GM11168 (cell line): ENCODE measurements around the gene HOXD10.

Source experiments
- in situ Hi-C: fragments of 300-500 bp; cut with MboI; formaldehyde crosslinking; loops from one replicate; pipeline ENCODE4 v1.12.0; 2022; ENCODE audit warnings: low sequenced_read_pairs; ENCODE audit not compliant: unreplicated experiment

HOXD10 gene

GRCh38 chr2:176081837-176082524 is 34.6 kb upstream of the HOXD10 start:
- in situ Hi-C loops, result no loop called here

DNA sequence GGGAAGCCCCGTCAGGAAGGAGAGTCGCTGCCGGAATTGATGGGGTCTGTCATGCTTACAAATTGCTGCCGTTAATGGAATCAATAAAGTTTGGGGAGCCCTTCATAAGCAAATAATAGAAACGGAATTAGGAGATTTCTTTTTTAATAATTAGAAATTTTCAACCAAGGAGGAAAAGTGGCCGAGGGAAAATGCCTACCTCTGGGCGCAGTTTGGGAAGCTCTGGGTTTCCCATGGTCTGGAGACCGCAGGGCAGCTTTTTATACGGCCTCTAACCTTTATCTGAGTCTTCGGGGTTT is 34.1 kb upstream of the HOXD10 start:
- in situ Hi-C loops, result no loop called here

DNA sequence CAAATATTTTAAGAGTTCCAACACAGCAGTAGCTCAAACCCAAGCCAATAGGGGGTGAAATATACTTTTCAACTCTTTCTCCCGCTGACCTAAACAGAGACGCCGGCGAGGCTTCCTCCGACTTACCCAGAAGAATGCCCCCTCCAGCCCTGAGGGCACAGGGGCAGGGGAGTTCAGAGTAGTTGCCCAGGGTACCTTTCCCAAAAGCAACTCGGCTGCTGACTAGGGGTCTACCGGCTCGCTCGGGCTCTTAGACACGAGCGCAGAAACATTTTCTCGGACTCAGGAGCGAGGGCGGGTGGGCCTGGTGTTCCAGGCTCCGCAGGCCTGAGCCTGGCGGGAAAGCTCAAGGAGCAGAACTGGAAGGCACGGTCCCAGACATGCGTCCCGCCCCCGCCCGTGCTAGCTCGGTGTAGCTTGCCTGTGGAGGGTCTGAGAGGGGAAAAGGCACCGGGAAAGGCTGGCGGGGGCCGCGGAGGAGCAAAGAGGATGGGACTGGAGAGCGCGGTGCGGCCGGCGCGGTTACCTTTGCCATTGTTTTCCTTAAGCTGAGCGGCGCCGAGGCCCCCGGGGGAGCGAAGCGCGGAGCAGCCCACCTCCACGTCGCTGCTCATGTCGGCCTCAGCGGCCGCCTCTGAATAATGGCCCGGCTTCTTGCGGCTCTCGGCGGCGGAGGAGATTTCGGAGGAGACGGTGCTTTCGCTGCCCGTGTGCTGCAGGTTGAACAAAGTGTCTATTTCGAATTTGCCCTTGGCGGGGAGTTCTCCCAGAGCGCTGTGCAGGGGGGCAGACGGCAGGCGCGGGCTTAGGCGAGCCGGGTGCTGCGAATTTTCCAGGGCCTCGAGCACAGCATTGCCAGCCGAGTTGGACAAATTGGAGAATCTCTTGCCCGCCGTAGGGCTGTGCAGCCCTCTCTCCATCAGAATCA is 33.5 kb upstream of the HOXD10 start:
- in situ Hi-C loops, result no loop called here

GRCh38 chr2:176083796-176084261 is 32.7 kb upstream of the HOXD10 start, which contains the start of gene EVX2:
Gene EVX2 (minus strand): TSS chr2:176083962. CDS start chr2:176083776, 186 bp downstream.
- in situ Hi-C loops, result no loop called here

GRCh38 chr2:176084611-176085119 is 31.9 kb upstream of the HOXD10 start:
- in situ Hi-C loops, result no loop called here

- in situ Hi-C loops, result no loop called here
Observed at GRCh38 chr2:176085120-176085788, 31.3 kb upstream of the HOXD10 start.

DNA sequence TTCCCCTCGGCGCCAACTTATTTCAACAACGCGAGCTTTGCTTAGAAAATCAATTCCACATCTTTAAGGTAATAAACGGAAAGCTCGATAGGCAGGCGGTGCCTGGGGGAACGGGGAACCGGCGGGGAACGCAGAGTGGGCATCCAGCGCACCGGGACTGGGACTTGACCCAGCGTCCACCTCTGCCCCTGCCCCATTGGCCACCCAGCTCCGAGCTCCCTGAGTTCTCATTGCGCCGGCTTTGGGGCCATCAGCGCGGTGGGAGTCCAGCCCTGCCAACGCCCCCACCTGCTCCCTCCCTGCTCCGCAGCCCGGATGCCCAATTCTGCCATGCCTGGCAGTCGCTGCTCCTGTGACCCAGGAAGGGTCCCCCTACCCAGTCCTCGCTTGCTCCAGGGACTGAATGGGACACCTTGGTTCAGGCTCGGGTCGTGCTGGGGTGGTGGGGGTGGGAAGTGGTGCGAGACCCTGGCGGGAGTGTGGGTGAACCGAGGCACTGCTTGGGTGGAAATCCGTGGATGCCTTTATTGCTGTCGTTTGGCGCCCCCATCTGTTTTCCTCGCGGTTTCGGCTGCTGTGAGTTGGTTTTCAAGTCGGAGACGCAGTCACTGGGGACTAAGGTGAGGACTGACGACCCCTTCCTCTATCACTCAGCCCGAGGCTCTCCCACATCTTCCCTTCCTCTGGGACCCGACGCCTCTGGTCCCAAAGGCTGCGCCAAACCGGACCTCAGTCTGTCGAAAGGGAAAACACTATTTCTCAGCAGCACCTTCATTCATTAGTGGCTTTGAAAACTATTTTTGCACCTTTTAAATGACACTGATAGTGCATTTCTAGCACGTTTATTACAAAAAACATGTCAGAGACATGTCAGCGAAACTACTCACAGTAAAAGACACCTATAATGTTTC is 30.5 kb upstream of the HOXD10 start:
- in situ Hi-C loops, result no loop called here

DNA sequence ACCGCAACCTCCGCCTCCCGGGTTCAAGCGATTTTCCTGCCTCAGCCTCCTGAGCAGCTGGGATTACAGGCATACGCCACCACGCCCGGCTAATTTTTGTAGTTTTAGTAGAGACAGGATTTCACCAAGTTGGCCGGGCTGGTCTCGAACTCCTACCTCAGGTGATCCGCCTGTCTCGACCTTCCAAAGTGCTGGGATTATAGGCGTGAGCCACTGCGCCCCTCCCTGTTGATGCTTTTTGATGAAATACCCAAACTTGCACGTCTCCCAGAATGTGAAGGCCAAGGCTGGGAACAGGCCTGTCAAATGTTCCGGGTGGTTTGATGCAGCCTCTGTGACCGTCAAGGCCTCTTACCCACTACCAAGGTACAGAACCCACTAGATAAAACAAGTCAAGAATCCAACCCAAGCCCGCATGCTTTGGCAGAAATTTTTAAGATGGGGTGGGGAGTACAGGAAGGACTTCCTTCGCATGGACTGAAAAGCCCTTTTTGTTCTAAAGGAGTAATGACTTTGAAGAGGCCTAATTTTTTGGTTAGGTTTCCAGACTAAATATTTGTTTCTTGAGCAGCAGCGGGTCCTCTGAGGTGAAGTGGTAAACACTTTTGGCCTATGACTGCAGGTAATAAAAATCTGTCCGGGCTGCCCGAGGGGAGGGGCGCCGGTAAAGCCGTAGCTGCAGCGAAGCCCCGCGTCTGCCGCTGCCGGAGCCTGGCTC is 29.1 kb upstream of the HOXD10 start:
- in situ Hi-C loops, result no loop called here

DNA sequence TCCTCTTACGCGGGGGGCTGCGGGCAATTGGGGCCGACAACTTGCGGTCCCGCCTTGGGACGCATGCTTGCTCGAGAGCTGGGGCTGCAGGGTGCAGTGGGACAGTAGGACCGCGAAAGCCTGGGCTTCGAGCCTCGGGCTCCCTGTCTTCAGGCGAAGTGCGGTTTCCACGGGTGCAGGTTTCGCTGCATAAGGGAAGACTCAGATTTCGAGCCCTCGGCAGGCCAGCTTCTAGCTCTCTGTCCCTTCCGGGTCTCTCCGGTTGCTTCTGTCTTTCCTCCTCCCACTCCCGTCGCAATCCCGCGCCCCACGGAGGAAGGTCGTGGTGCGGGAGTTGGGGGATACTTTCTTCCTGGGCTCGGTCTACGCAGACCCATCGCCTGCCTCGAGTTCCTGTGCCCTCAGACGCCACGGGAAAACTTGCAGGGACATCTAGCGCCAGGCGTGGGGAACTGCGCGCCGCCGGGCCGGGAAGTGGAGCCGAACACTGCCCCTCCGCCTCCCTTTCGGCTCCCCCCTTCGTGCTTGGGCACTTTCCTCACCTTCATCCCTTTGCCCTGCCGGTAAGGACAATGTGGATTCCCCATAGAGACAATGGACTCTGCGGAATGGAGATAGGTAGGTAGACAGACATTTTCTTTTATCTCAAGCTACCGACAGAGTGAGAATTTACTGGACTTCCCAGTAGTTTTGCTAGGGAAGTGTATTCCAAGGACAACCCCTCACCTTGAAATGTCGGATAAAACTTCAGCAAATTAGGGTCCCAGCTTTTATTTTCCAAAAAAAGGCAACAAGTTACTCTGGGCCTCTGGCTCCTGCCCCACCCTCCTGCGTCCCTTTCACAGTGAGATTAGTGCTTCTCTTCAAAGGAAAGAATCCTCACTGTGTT is 28.3 kb upstream of the HOXD10 start:
- in situ Hi-C loops, result no loop called here

- in situ Hi-C loops, result no loop called here
Observed at GRCh38 chr2:176088937-176089842, 27.4 kb upstream of the HOXD10 start.

- in situ Hi-C loops, result no loop called here
Observed at GRCh38 chr2:176089843-176090395, 26.7 kb upstream of the HOXD10 start.

DNA sequence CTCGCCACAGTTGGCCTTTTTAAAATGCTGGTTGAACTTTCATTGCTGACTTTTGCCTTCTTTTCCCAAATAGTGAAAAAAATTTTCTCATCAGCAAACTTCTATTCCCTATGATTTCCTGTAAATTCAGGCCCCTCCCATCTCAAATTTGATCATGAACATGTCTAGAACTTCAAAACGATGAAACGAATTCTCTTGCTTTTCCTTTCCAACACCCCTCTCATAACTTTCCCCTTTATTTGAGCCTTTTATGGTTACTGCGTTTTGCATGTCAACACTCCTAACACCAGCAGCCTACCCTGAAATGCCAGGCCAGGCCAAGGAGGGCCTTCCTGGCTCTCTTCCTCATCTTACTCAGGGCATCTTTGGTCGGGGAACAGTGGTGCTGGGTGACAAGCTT is 25.7 kb upstream of the HOXD10 start:
- in situ Hi-C loops, result no loop called here

DNA sequence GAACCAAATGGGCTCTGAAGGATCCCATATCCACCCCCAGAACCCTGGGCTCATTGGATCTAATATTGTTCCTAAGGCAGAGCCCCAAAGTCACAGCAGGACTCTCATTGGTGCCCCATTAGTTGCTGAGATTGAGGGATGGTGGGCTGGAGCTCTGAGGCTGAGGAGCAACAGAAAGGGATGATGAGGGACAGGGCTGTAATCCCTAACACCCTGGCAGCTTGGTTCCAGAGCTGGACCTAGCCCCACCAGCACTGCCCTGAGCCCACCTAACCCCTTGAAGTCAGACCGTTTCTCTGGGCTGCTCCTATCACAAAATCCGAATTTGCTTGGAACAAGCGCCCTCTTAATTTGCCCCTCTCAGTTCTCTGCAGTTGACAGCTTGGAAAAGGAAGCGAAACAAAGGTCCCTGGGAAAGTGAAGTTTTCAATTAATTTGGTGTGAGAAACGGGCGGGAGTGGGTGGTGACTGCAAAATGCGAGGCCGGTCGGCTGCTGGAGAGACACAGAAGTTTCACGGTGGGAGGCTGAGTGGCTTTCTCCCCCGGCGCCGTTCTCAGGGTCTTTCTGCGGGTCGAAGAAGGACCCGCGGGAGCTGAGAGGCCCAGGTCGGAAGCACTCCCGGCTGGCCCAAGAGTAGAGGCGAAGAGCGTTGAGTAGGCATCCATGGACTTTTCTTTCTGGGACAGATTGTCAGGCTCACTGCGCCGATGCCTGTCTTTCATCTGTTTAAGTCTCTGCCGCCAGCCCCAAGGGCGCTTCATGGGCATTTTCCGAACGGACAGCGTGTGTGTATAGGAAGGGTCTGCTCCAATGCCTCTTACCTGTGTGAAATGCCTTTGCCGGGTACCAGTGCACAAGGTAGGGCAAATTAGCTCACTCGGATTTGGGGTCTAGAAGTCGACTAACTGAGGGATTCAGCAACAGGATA is 25.0 kb upstream of the HOXD10 start:
- in situ Hi-C loops, result no loop called here

DNA sequence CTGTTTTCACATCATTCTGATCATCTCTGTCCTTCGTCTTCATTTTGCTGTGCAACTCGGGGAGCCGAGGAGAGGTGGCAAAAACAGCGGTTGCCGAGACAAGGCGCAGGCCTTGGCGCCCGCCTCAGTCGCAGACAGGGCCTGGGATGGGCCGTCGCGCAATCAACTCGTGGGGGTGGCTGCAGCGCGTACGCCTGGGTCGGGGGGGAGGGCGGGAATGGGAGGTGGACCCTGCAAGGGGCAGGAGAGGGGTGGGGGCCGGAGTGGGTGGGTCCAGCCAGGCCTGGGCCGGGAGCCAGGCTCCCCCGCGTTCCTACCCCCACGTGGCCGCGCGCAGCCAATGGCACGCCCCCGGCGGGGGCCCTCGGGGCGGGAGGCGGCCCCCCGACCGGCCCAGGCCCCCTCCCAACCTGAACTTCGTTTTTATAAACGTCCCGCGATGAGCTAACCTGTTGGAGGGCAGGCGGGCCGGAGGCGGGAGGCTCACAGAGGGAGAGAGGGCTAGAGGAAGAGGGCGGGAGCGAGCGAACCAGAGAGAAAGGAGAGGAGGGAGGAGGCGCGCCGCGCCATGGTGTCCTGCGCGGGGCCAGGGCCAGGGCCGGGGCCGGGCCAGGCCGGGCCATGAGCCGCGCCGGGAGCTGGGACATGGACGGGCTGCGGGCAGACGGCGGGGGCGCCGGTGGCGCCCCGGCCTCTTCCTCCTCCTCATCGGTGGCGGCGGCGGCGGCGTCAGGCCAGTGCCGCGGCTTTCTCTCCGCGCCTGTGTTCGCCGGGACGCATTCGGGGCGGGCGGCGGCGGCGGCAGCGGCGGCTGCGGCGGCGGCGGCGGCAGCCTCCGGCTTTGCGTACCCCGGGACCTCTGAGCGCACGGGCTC is 24.1 kb upstream of the HOXD10 start, which contains the start of gene HOXD13:
Gene HOXD13, plus strand, starts transcription at position 452 of the 875 bp plus-strand sequence. Its CDS starts 170 bp downstream, at position 622.
- in situ Hi-C loops, result no loop called here
